Neural cell (in vitro differentiated cells): ENCODE measurements around the gene MS4A3. TPM values are rescaled to one million over a fixed set of nuclear protein-coding genes. Genes with fewer than 3 reads are reported as not detected.

Experiments
- H2AFZ ChIP-seq: fragments of 200-600, 300-800 bp; sonication (generic), shearing (Covaris generic); 2 replicates; pipeline ENCODE4 v1.6.0; 2014; ENCODE audit warnings: low read depth, mild to moderate bottlenecking, antibody characterized with exemption, low read length, moderate library complexity
- H3F3A ChIP-seq: fragments of 200-600 bp; shearing (Covaris generic); 2 replicates; pipeline ENCODE4 v1.6.1; 2016; ENCODE audit warnings: mild to moderate bottlenecking, moderate library complexity, mixed read lengths, antibody characterized with exemption, low read length; ENCODE audit not compliant: insufficient read depth, poor library complexity, severe bottlenecking
- H3K27ac ChIP-seq: fragments of 200-600, 300-800 bp; sonication (generic), shearing (Covaris generic); 2 replicates; pipeline ENCODE4 v1.5.1; 2014; ENCODE audit warnings: mild to moderate bottlenecking, low read length, moderate library complexity
- H3K27me3 ChIP-seq: fragments of 300-800, 200-600 bp; sonication (generic), shearing (Covaris generic); 2 replicates; pipeline ENCODE4 v1.6.0; 2014; ENCODE audit warnings: mild to moderate bottlenecking, low read depth, low read length, moderate library complexity; ENCODE audit not compliant: insufficient read depth
- H3K36me3 ChIP-seq: fragments of 300-800, 200-600 bp; sonication (generic), shearing (Covaris generic); 2 replicates; pipeline ENCODE4 v1.5.1; 2014; ENCODE audit warnings: mild to moderate bottlenecking, antibody characterized with exemption, low read length, moderate library complexity; ENCODE audit not compliant: insufficient read depth
- H3K4me2 ChIP-seq: fragments of 300-800, 200-600 bp; sonication (generic), shearing (Covaris generic); 2 replicates; pipeline ENCODE4 v1.6.0; 2014; ENCODE audit warnings: mild to moderate bottlenecking, low read length
- H3K4me3 ChIP-seq: fragments of 300-800, 200-600 bp; sonication (generic), shearing (Covaris generic); 2 replicates; pipeline ENCODE4 v1.5.1; 2014; ENCODE audit warnings: mild to moderate bottlenecking, low read length, moderate library complexity
- H3K79me2 ChIP-seq: fragments of 200-600 bp; shearing (Covaris generic); replicated peaks from 2 replicates; pipeline ENCODE4 v1.6.0; 2014; ENCODE audit warnings: mild to moderate bottlenecking, low read length, moderate library complexity; ENCODE audit not compliant: insufficient read depth
- H3K9ac ChIP-seq: fragments of 300-800, 200-600 bp; sonication (generic), shearing (Covaris generic); 2 replicates; pipeline ENCODE4 v1.6.1; 2016; ENCODE audit warnings: mild to moderate bottlenecking, low read length, mixed read lengths
- H3K9me2 ChIP-seq: fragments of 200-600 bp; shearing (Covaris generic); 2 replicates; pipeline ENCODE4 v1.6.1; 2016; ENCODE audit warnings: mild to moderate bottlenecking, low read length, mixed read lengths; ENCODE audit not compliant: insufficient read depth
- H3K9me3 ChIP-seq: fragments of 200-600, 300-800 bp; sonication (generic), shearing (Covaris generic); 2 replicates; pipeline ENCODE4 v1.6.1; 2016; ENCODE audit warnings: mild to moderate bottlenecking, mixed run types, low read length, moderate library complexity, mixed read lengths
- H4K20me1 ChIP-seq: fragments of 200-600 bp; shearing (Covaris generic); 2 replicates; pipeline ENCODE4 v1.6.1; 2016; ENCODE audit warnings: mild to moderate bottlenecking, mixed run types; ENCODE audit not compliant: insufficient read depth
- EP300 ChIP-seq: fragments of 450-650 bp; conservative IDR thresholded peaks from 2 replicates; pipeline ENCODE4 v1.6.1; 2014; ENCODE audit warnings: antibody characterized with exemption, mild to moderate bottlenecking, moderate library complexity; ENCODE audit not compliant: poor library complexity, severe bottlenecking
- EZH2 ChIP-seq: fragments of 200-600, 300-800 bp; shearing (Covaris generic), sonication (generic); IDR thresholded peaks from 2 replicates; pipeline ENCODE4 v1.6.1; 2014; ENCODE audit warnings: antibody characterized with exemption, low read length, borderline replicate concordance, mild to moderate bottlenecking; ENCODE audit not compliant: insufficient read depth, poor library complexity, severe bottlenecking
- MXI1 ChIP-seq: fragments of 450-650 bp; conservative IDR thresholded peaks from 2 replicates; pipeline ENCODE4 v1.6.1; 2014; ENCODE audit warnings: antibody characterized with exemption, mild to moderate bottlenecking; ENCODE audit not compliant: poor library complexity, severe bottlenecking
- POLR2AphosphoS5 ChIP-seq: IDR thresholded peaks from 2 replicates; pipeline ENCODE4 v1.6.1; 2012
- RAD21 ChIP-seq: fragments of 450-650 bp; conservative IDR thresholded peaks from 2 replicates; pipeline ENCODE4 v1.6.1; 2014; ENCODE audit warnings: antibody characterized with exemption, mild to moderate bottlenecking, moderate library complexity
- SMC3 ChIP-seq: fragments of 450-650 bp; conservative IDR thresholded peaks from 2 replicates; pipeline ENCODE4 v1.6.1; 2014; ENCODE audit warnings: antibody characterized with exemption, mild to moderate bottlenecking, moderate library complexity; ENCODE audit not compliant: poor library complexity
- TAF1 ChIP-seq: IDR thresholded peaks from 2 replicates; pipeline ENCODE4 v1.6.1; 2012; ENCODE audit warnings: low read depth
- polyA plus RNA-seq: library from polyadenylated mRNA; depleted of rRNA; stranded (reverse); fragments of >200 nt; gene quantifications from 2 replicates; pipeline ENCODE4 v1.2.3, GENCODE V29; 2014
- TF ChIP-seq, protein P1 (sequence below): fragments of 450-650 bp; IDR thresholded peaks from 2 replicates; pipeline ENCODE4 v1.5.1; 2014; ENCODE audit warnings: antibody characterized with exemption, mild to moderate bottlenecking, moderate library complexity; ENCODE audit not compliant: poor library complexity, severe bottlenecking
- TF ChIP-seq, protein P2 (sequence below): IDR thresholded peaks from 2 replicates; pipeline ENCODE4 v1.6.1; 2012; ENCODE audit warnings: borderline replicate concordance

Gene MS4A3
- polyA plus RNA-seq, 1 donor from 2014 or later = not detected

DNA sequence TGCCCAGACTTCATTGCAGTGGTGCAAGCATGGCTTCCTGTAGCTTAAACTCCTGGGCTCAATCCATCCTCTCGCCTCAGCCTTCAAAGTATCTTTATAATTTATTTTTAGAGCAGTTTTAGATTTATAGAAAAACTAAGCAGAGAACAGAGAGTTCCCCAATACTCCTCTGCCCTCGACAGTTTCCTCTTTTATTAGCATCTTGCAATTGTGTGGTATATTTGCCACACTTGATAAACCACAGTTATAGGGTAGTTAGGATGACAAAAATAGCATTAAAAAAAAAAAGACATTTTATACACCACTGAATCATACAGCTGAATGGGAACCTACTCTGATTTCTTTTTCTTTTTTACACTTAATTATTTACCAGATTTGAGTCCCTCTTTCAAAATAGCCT, 63.2 kb downstream of the MS4A3 start:
- Histone ChIP-seq H3F3A (no peaks in the 10 kb centered on the region), H3K27ac (no peak overlapping the region), H4K20me1 (no peaks in the 10 kb centered on the region), H3K79me2 (no peaks in the 10 kb centered on the region), H3K9ac (no peak overlapping the region), H3K36me3 (no peaks in the 10 kb centered on the region), H3K9me3 (no peaks in the 10 kb centered on the region), H3K27me3 (no peaks in the 10 kb centered on the region), H3K4me2 (no peak overlapping the region), H3K4me3 (no peak overlapping the region), H3K9me2 (no peaks in the 10 kb centered on the region), H2AFZ (no peak overlapping the region)
- no peak for TF ChIP-seq MXI1
- no peak for TF ChIP-seq RAD21
- TF ChIP-seq, protein P1, sequence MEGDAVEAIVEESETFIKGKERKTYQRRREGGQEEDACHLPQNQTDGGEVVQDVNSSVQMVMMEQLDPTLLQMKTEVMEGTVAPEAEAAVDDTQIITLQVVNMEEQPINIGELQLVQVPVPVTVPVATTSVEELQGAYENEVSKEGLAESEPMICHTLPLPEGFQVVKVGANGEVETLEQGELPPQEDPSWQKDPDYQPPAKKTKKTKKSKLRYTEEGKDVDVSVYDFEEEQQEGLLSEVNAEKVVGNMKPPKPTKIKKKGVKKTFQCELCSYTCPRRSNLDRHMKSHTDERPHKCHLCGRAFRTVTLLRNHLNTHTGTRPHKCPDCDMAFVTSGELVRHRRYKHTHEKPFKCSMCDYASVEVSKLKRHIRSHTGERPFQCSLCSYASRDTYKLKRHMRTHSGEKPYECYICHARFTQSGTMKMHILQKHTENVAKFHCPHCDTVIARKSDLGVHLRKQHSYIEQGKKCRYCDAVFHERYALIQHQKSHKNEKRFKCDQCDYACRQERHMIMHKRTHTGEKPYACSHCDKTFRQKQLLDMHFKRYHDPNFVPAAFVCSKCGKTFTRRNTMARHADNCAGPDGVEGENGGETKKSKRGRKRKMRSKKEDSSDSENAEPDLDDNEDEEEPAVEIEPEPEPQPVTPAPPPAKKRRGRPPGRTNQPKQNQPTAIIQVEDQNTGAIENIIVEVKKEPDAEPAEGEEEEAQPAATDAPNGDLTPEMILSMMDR = no peak
- TF ChIP-seq, protein P2, sequence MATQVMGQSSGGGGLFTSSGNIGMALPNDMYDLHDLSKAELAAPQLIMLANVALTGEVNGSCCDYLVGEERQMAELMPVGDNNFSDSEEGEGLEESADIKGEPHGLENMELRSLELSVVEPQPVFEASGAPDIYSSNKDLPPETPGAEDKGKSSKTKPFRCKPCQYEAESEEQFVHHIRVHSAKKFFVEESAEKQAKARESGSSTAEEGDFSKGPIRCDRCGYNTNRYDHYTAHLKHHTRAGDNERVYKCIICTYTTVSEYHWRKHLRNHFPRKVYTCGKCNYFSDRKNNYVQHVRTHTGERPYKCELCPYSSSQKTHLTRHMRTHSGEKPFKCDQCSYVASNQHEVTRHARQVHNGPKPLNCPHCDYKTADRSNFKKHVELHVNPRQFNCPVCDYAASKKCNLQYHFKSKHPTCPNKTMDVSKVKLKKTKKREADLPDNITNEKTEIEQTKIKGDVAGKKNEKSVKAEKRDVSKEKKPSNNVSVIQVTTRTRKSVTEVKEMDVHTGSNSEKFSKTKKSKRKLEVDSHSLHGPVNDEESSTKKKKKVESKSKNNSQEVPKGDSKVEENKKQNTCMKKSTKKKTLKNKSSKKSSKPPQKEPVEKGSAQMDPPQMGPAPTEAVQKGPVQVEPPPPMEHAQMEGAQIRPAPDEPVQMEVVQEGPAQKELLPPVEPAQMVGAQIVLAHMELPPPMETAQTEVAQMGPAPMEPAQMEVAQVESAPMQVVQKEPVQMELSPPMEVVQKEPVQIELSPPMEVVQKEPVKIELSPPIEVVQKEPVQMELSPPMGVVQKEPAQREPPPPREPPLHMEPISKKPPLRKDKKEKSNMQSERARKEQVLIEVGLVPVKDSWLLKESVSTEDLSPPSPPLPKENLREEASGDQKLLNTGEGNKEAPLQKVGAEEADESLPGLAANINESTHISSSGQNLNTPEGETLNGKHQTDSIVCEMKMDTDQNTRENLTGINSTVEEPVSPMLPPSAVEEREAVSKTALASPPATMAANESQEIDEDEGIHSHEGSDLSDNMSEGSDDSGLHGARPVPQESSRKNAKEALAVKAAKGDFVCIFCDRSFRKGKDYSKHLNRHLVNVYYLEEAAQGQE = no peak
- no peak for TF ChIP-seq POLR2AphosphoS5
- no peak for TF ChIP-seq EZH2
- no peak for TF ChIP-seq EP300
- no peak for TF ChIP-seq TAF1
- TF ChIP-seq SMC3 = no peak

Other genes with a start within 250 kb of the MS4A3 start
- 33.2 and 35.1 TPM in 2 replicates for gene MRPL16, start 245.9 kb upstream of the MS4A3 start, polyA plus RNA-seq
- gene CBLIF, start 211.2 kb upstream of the MS4A3 start, polyA plus RNA-seq = not detected in 2 replicates
- not detected in 2 replicates for gene TCN1, start 190.2 kb upstream of the MS4A3 start, polyA plus RNA-seq
- gene OOSP3, start 177.9 kb upstream of the MS4A3 start, polyA plus RNA-seq = not detected in 2 replicates
- not detected in 2 replicates for gene OOSP1, start 118.2 kb upstream of the MS4A3 start, polyA plus RNA-seq
- not detected in 2 replicates for gene OOSP4A, start 92.6 kb upstream of the MS4A3 start, polyA plus RNA-seq
- not detected in 2 replicates for gene OOSP4B, start 39.5 kb upstream of the MS4A3 start, polyA plus RNA-seq
- gene OOSP2, start 16.3 kb upstream of the MS4A3 start, polyA plus RNA-seq = not detected in 2 replicates
- gene MS4A2, start 32.0 kb downstream of the MS4A3 start, polyA plus RNA-seq = not detected in 2 replicates
- gene MS4A6A, start 126.4 kb downstream of the MS4A3 start, polyA plus RNA-seq = not detected in 2 replicates
- gene MS4A4E, start 186.5 kb downstream of the MS4A3 start, polyA plus RNA-seq = not detected in 2 replicates
- not detected in 2 replicates for gene MS4A4A, start 224.0 kb downstream of the MS4A3 start, polyA plus RNA-seq